Measurements from ENCODE around the gene GFER.
"Not testable (repeated sequence)": the region's sequence is repeated elsewhere in the genome, so short reads cannot be mapped to it uniquely, and the experiment has no call there.

The GFER gene

GRCh38 chr16:1958143-1958491 lies 25.9 kb upstream of the GFER start:
- not testable (repeated sequence) for H3K4me3 ChIP-seq (ENCODE audit: low read length in 2 of 2); H2AFZ ChIP-seq (ENCODE audit: low read length); H3K23ac ChIP-seq (ENCODE audit: low read depth, low read length, poor library complexity); H2BK5ac ChIP-seq (ENCODE audit: low read length); H3K4ac ChIP-seq (ENCODE audit: low read length); H4K91ac ChIP-seq (ENCODE audit: low read depth, low read length, poor library complexity); H2AK5ac ChIP-seq (ENCODE audit: low read depth, low read length); H3K4me1 ChIP-seq (ENCODE audit: control insufficient read depth in 2 of 2, insufficient read depth in 1 of 2, low read depth in 1 of 2, low read length in 2 of 2); H3K14ac ChIP-seq (ENCODE audit: low read length); H3K79me1 ChIP-seq (ENCODE audit: low read depth, low read length); H2BK12ac ChIP-seq (ENCODE audit: low read length); H3K18ac ChIP-seq (ENCODE audit: low read length); H4K8ac ChIP-seq (ENCODE audit: low read depth, low read length); H3K27me3 ChIP-seq (ENCODE audit: control insufficient read depth in 3 of 3, insufficient read depth in 3 of 3, low read depth in 1 of 3, low read length in 3 of 3); H2BK120ac ChIP-seq (ENCODE audit: low read depth, low read length); H3K4me2 ChIP-seq (ENCODE audit: insufficient read depth, low read length, poor library complexity, severe bottlenecking); H3K9me3 ChIP-seq (replicated peaks in 1 of 2; ENCODE audit: control insufficient read depth in 2 of 2, insufficient read depth in 1 of 2, low read depth in 1 of 2, low read length in 2 of 2); DNase-seq (ENCODE audit: low spot score); H3K27ac ChIP-seq (replicated peaks; ENCODE audit: low read length); H3K9ac ChIP-seq (ENCODE audit: low read depth, low read length, poor library complexity); H2BK15ac ChIP-seq (ENCODE audit: low read length)
- no CpG with 5 or more reads among the region's 30 CpGs for WGBS, 2 donors (ENCODE audit: extremely low coverage in 2 of 2, insufficient read length in 2 of 2, insufficient replicate concordance in 1 of 2)
- peaks cover 13 to 25% of the 10 kb centered on the region in 2 donors for H3K36me3 ChIP-seq (replicated peaks in 1 of 2; ENCODE audit: control insufficient read depth in 2 of 2, insufficient read depth in 2 of 2, low read length in 2 of 2)

GRCh38 chr16:1958715-1959268 lies 25.2 kb upstream of the GFER start:
- Histone ChIP-seq H3K23ac (ENCODE audit: low read depth, low read length, poor library complexity) (peak overlapping the region; percentile 47), H2BK12ac (ENCODE audit: low read length) (no peak overlapping the region), H3K14ac (ENCODE audit: low read length) (no peak overlapping the region), H3K4ac (ENCODE audit: low read length) (peak overlapping the region; percentile 14), H2BK5ac (ENCODE audit: low read length) (no peak overlapping the region), H3K27me3 (ENCODE audit: control insufficient read depth in 3 of 3, insufficient read depth in 3 of 3, low read depth in 1 of 3, low read length in 3 of 3) (no peaks in the 10 kb centered on the region), H4K91ac (ENCODE audit: low read depth, low read length, poor library complexity) (no peak overlapping the region), H2AK5ac (ENCODE audit: low read depth, low read length) (peak overlapping the region; percentile 85), H3K4me1 (ENCODE audit: control insufficient read depth in 2 of 2, insufficient read depth in 1 of 2, low read depth in 1 of 2, low read length in 2 of 2) (peaks cover 7 to 9% of the 10 kb centered on the region in 2 donors), H3K36me3 (replicated peaks in 1 of 2; ENCODE audit: control insufficient read depth in 2 of 2, insufficient read depth in 2 of 2, low read length in 2 of 2) (peaks cover 17 to 32% of the 10 kb centered on the region in 2 donors), H3K4me2 (ENCODE audit: insufficient read depth, low read length, poor library complexity, severe bottlenecking) (peak overlapping the region; percentile 45), H2AFZ (ENCODE audit: low read length) (peak overlapping the region; percentile 94), H4K8ac (ENCODE audit: low read depth, low read length) (peak overlapping the region; percentile 70), H3K4me3 (ENCODE audit: low read length in 2 of 2) (peak overlapping the region; percentile 16 to 77), H2BK15ac (ENCODE audit: low read length) (peak overlapping the region; percentile 50), H3K79me1 (ENCODE audit: low read depth, low read length) (peaks cover 6% of the 10 kb centered on the region), H2BK120ac (ENCODE audit: low read depth, low read length) (no peak overlapping the region), H3K18ac (ENCODE audit: low read length) (peak overlapping the region; percentile 81), H3K9ac (ENCODE audit: low read depth, low read length, poor library complexity) (no peak overlapping the region), H3K9me3 (replicated peaks in 1 of 2; ENCODE audit: control insufficient read depth in 2 of 2, insufficient read depth in 1 of 2, low read depth in 1 of 2, low read length in 2 of 2) (no peaks in the 10 kb centered on the region), H3K27ac (replicated peaks; ENCODE audit: low read length) (no peak overlapping the region)
- no CpG with 5 or more reads among the region's 14 CpGs for WGBS, 2 donors (ENCODE audit: extremely low coverage in 2 of 2, insufficient read length in 2 of 2, insufficient replicate concordance in 1 of 2)
- no peak for DNase-seq (ENCODE audit: low spot score)

GRCh38 chr16:1959269-1960039 lies 24.5 kb upstream of the GFER start, which contains the start of gene NDUFB10:
NDUFB10 (plus strand) TSS chr16:1959538; CDS start chr16:1959625, 87 bp downstream.
- Histone ChIP-seq H3K4me3 (ENCODE audit: low read length in 2 of 2) (peak within 1 kb of the TSS; percentile 77 to 87), H3K9ac (ENCODE audit: low read depth, low read length, poor library complexity) (peak within 1 kb of the TSS; percentile 95), H4K8ac (ENCODE audit: low read depth, low read length) (peak within 1 kb of the TSS; percentile 70), H3K18ac (ENCODE audit: low read length) (peak within 1 kb of the TSS; percentile 98), H2BK12ac (ENCODE audit: low read length) (peak within 1 kb of the TSS; percentile 78), H3K4ac (ENCODE audit: low read length) (peak within 1 kb of the TSS; percentile 32), H3K36me3 (replicated peaks in 1 of 2; ENCODE audit: control insufficient read depth in 2 of 2, insufficient read depth in 2 of 2, low read length in 2 of 2) (peaks cover 18 to 36% of the 10 kb centered on the region in 2 donors), H2BK15ac (ENCODE audit: low read length) (peak within 1 kb of the TSS; percentile 50), H2AK5ac (ENCODE audit: low read depth, low read length) (peak within 1 kb of the TSS; percentile 96), H3K27me3 (ENCODE audit: control insufficient read depth in 3 of 3, insufficient read depth in 3 of 3, low read depth in 1 of 3, low read length in 3 of 3) (no peaks in the 10 kb centered on the region), H4K91ac (ENCODE audit: low read depth, low read length, poor library complexity) (no peak within 1 kb of the TSS), H2BK5ac (ENCODE audit: low read length) (peak within 1 kb of the TSS; percentile 94), H2AFZ (ENCODE audit: low read length) (peak within 1 kb of the TSS; percentile 94), H3K4me1 (ENCODE audit: control insufficient read depth in 2 of 2, insufficient read depth in 1 of 2, low read depth in 1 of 2, low read length in 2 of 2) (peaks cover 7 to 9% of the 10 kb centered on the region in 2 donors), H3K23ac (ENCODE audit: low read depth, low read length, poor library complexity) (peak within 1 kb of the TSS; percentile 94), H2BK120ac (ENCODE audit: low read depth, low read length) (no peak within 1 kb of the TSS), H3K79me1 (ENCODE audit: low read depth, low read length) (peaks cover 6% of the 10 kb centered on the region), H3K14ac (ENCODE audit: low read length) (peak within 1 kb of the TSS; percentile 97), H3K9me3 (replicated peaks in 1 of 2; ENCODE audit: control insufficient read depth in 2 of 2, insufficient read depth in 1 of 2, low read depth in 1 of 2, low read length in 2 of 2) (no peaks in the 10 kb centered on the region), H3K4me2 (ENCODE audit: insufficient read depth, low read length, poor library complexity, severe bottlenecking) (peak within 1 kb of the TSS; percentile 71), H3K27ac (replicated peaks; ENCODE audit: low read length) (peak within 1 kb of the TSS; percentile 58)
- no CpG with 5 or more reads among the region's 79 CpGs for WGBS, 2 donors (ENCODE audit: extremely low coverage in 2 of 2, insufficient read length in 2 of 2, insufficient replicate concordance in 1 of 2)
- DNase-seq (ENCODE audit: low spot score) = peak; percentile 87

Measured in neuronal stem cell (in vitro differentiated cells).